ENCODE measurements around the gene DDX41. TPM values are rescaled to one million over a fixed set of nuclear protein-coding genes. Genes with fewer than 3 reads are reported as not detected.
A peak's percentile ranks its signal among the peaks of the same experiment; 100 is the strongest.

Gene DDX41
- polyA plus RNA-seq, 3 donors = 44.9 to 178 (median 70.3) TPM

- no peak overlapping the region for H3K27ac ChIP-seq (ENCODE audit: low read depth in 1 of 2, low read length in 2 of 2)
- H3K4me1 Mint-ChIP-seq = peaks cover 38% of the 10 kb centered on the region
- H3K36me3 Mint-ChIP-seq = peaks cover 20 to 27% of the 10 kb centered on the region in 2 donors
- peaks cover 23 to 30% of the 10 kb centered on the region in 2 donors for H3K4me1 ChIP-seq (ENCODE audit: control insufficient read depth in 1 of 2, insufficient read depth in 2 of 2, low read length in 2 of 2)
- no peaks in the 10 kb centered on the region for H3K27me3 ChIP-seq (ENCODE audit: control insufficient read depth in 2 of 2, insufficient read depth in 2 of 2, low read length in 2 of 2)
- peaks cover 1 to 2% (median 1%) of the 10 kb centered on the region in 3 donors for H3K27me3 Mint-ChIP-seq (ENCODE audit: low read depth in 3 of 3)
- 87% methylated on average over 12 of the region's 16 CpGs for WGBS (ENCODE audit: insufficient coverage)
- H3K79me2 ChIP-seq (ENCODE audit: insufficient read depth, low read length) = peaks cover 59% of the 10 kb centered on the region
- H3K9me3 Mint-ChIP-seq = no peaks in the 10 kb centered on the region
- peak overlapping the region; percentile 80 to 81 for H3K4me3 Mint-ChIP-seq
- peaks cover 0 to 28% of the 10 kb centered on the region in 2 donors for H3K36me3 ChIP-seq (replicated peaks in 1 of 2; ENCODE audit: control insufficient read depth in 1 of 2, insufficient read depth in 2 of 2, low read length in 2 of 2)
- no peak overlapping the region for H2AFZ ChIP-seq (ENCODE audit: insufficient read depth, low read depth, low read length, poor library complexity, severe bottlenecking)
- no peak for TF ChIP-seq CTCF (IDR thresholded peaks at IDR 0.05)
- H3K9ac ChIP-seq (ENCODE audit: insufficient read depth, low read length, poor library complexity, severe bottlenecking) = peak overlapping the region; percentile 76
- H3K4me2 ChIP-seq (replicated peaks; ENCODE audit: extremely low read depth, low read length, poor library complexity, severe bottlenecking) = peak overlapping the region; percentile 96
- H4K20me1 ChIP-seq (ENCODE audit: insufficient read depth, low read length) = peaks cover 54% of the 10 kb centered on the region
- DNase-seq = no peak
- H3K27ac Mint-ChIP-seq = peak overlapping the region in 3 of 7 donors; percentile 18 to 74 (median 37)
- intact Hi-C loops (cut with micrococcal nuclease) = loop anchor here in 1 of 2 donors (5.0 kb wide), 1 partner anchor 36 kb away; the partner anchor contains the start of gene DDX41
- H3K9me3 ChIP-seq (replicated peaks in 1 of 2; ENCODE audit: control insufficient read depth in 1 of 2, insufficient read depth in 1 of 2, low read length in 2 of 2) = no peaks in the 10 kb centered on the region
- H3K4me3 ChIP-seq (replicated peaks in 1 of 3; ENCODE audit: low read depth in 2 of 3, low read length in 3 of 3) = peak overlapping the region in 2 of 3 experiments; percentile 64 to 83
Observed at GRCh38 chr5:177552839-177553455, 36.2 kb upstream of the DDX41 start.

- peak in 1 of 3 donors; percentile 26 for DNase-seq
- peaks cover 0 to 28% of the 10 kb centered on the region in 2 donors for H3K36me3 ChIP-seq (replicated peaks in 1 of 2; ENCODE audit: control insufficient read depth in 1 of 2, insufficient read depth in 2 of 2, low read length in 2 of 2)
- H4K20me1 ChIP-seq (ENCODE audit: insufficient read depth, low read length) = peaks cover 79% of the 10 kb centered on the region
- no peaks in the 10 kb centered on the region for H3K9me3 ChIP-seq (replicated peaks in 1 of 2; ENCODE audit: control insufficient read depth in 1 of 2, insufficient read depth in 1 of 2, low read length in 2 of 2)
- no peak for TF ChIP-seq CTCF (IDR thresholded peaks at IDR 0.05)
- Mint-ChIP-seq H3K27me3 (ENCODE audit: low read depth in 3 of 3) (peaks cover 0 to 1% (median 0%) of the 10 kb centered on the region in 3 donors), H3K27ac (peak overlapping the region in 2 of 7 donors; percentile 4 to 77), H3K4me3 (no peak overlapping the region), H3K36me3 (peaks cover 28 to 39% of the 10 kb centered on the region in 2 donors), H3K9me3 (no peaks in the 10 kb centered on the region), H3K4me1 (peaks cover 59% of the 10 kb centered on the region)
- H3K4me3 ChIP-seq (replicated peaks in 1 of 3; ENCODE audit: low read depth in 2 of 3, low read length in 3 of 3) = no peak overlapping the region
- H3K79me2 ChIP-seq (ENCODE audit: insufficient read depth, low read length) = peaks cover 73% of the 10 kb centered on the region
- no peak overlapping the region for H3K4me2 ChIP-seq (replicated peaks; ENCODE audit: extremely low read depth, low read length, poor library complexity, severe bottlenecking)
- WGBS (ENCODE audit: insufficient coverage) = 100% methylated on average over 1 of the region's 1 CpG
- no peak overlapping the region for H3K27ac ChIP-seq (ENCODE audit: low read depth in 1 of 2, low read length in 2 of 2)
- intact Hi-C loops (cut with micrococcal nuclease) = loop anchor here in 1 of 2 donors (5.0 kb wide), 1 partner anchor 33 kb away; the partner anchor contains the start of gene DDX41
- peaks cover 49 to 58% of the 10 kb centered on the region in 2 donors for H3K4me1 ChIP-seq (ENCODE audit: control insufficient read depth in 1 of 2, insufficient read depth in 2 of 2, low read length in 2 of 2)
- no peak overlapping the region for H2AFZ ChIP-seq (ENCODE audit: insufficient read depth, low read depth, low read length, poor library complexity, severe bottlenecking)
- H3K9ac ChIP-seq (ENCODE audit: insufficient read depth, low read length, poor library complexity, severe bottlenecking) = no peak overlapping the region
- no peaks in the 10 kb centered on the region for H3K27me3 ChIP-seq (ENCODE audit: control insufficient read depth in 2 of 2, insufficient read depth in 2 of 2, low read length in 2 of 2)
Observed at GRCh38 chr5:177550122-177550521, 33.4 kb upstream of the DDX41 start.

Measured in CD14-positive monocyte (primary cell).